ENCODE results near the gene SV2B.
"Not testable (repeated sequence)": the region's sequence is repeated elsewhere in the genome, so short reads cannot be mapped to it uniquely, and the experiment has no call there.

Gene SV2B

GRCh38 chr15:91344912-91345311, 244.9 kb downstream of the SV2B start:
- DNase-seq; intact Hi-C loops (cut with DNase I): not testable (repeated sequence)

- DNase-seq = no peak
- intact Hi-C loops (cut with DNase I) = no loop called here
Measured at GRCh38 chr15:91345736-91346135, 245.7 kb downstream of the SV2B start.

- DNase-seq = no peak
- intact Hi-C loops (cut with DNase I) = no loop called here
Measured at GRCh38 chr15:91346259-91346658, 246.2 kb downstream of the SV2B start.

- no peak for DNase-seq
- intact Hi-C loops (cut with DNase I) = no loop called here
Measured at GRCh38 chr15:91348752-91349500, 248.9 kb downstream of the SV2B start.
